Spleen (tissue), 11 donors: ENCODE results near the gene KIF21A. TPM values are rescaled to one million over a fixed set of nuclear protein-coding genes. Genes with fewer than 3 reads are reported as not detected.

ENCODE experiments used
- DNase-seq: peaks from one replicate; pipeline ENCODE4 v3.0.0-alpha.2; 2020
- H3K27ac ChIP-seq, 8 donors: fragments of 200-600 bp; sonication (generic) in 7 of 8; 1 replicate in 4 of 8; 2 replicates in 4 of 8; pipeline versions ENCODE4 v1.5.0 to v1.8.0; 2016 to 2021; ENCODE audit warnings: inconsistent platforms in 4 of 8, mild to moderate bottlenecking in 4 of 8, moderate library complexity in 1 of 8
- H3K27me3 ChIP-seq, 7 donors: fragments of 200-600 bp; sonication (generic) in 6 of 7; replicated peaks in 1 of 7; 1 replicate in 4 of 7; 2 replicates in 3 of 7; pipeline versions ENCODE4 v1.5.0 to v1.8.0; 2016 to 2021; ENCODE audit warnings: inconsistent platforms in 3 of 7, mild to moderate bottlenecking in 1 of 7
- H3K36me3 ChIP-seq, 6 donors: fragments of 200-600 bp; sonication (generic) in 5 of 6; 1 replicate in 4 of 6; 2 replicates in 2 of 6; pipeline versions ENCODE4 v1.5.0 to v1.8.0; 2016 to 2021; ENCODE audit warnings: inconsistent platforms in 2 of 6
- H3K4me1 ChIP-seq, 6 donors: fragments of 200-600 bp; sonication (generic) in 5 of 6; 1 replicate in 3 of 6; 2 replicates in 3 of 6; pipeline versions ENCODE4 v1.5.0 to v1.8.0; 2016 to 2021; ENCODE audit warnings: inconsistent platforms in 3 of 6
- H3K4me3 ChIP-seq, 8 donors: fragments of 200-600 bp; sonication (generic) in 7 of 8; 1 replicate in 4 of 8; 2 replicates in 4 of 8; pipeline versions ENCODE4 v1.5.0 to v1.8.0; 2016 to 2021; ENCODE audit warnings: inconsistent platforms in 4 of 8, mild to moderate bottlenecking in 4 of 8, moderate library complexity in 2 of 8
- H3K9me3 ChIP-seq, 8 donors: fragments of 200-600 bp; sonication (generic) in 7 of 8; 1 replicate in 4 of 8; 2 replicates in 4 of 8; pipeline versions ENCODE4 v1.5.0 to v1.8.0; 2016 to 2021; ENCODE audit warnings: inconsistent platforms in 4 of 8
- POLR2A ChIP-seq, 3 donors: fragments of 450-650 bp; IDR thresholded peaks; one replicate each; pipeline ENCODE4 v1.5.1; 2017; ENCODE audit warnings: antibody characterized with exemption in 3 of 3, mild to moderate bottlenecking in 1 of 3
- POLR2AphosphoS5 ChIP-seq, 3 donors: sonication (generic); formaldehyde crosslinking; IDR thresholded peaks; one replicate each; pipeline ENCODE4 v1.5.1; 2017; ENCODE audit warnings: antibody characterized with exemption in 3 of 3
- WGBS, 5 donors: extraction: QIAGEN DNeasy Blood & Tissue Kit in 3 of 5; methylation state at CpG; one replicate each; pipeline versions ENCODE4 v1.1.5 to v1.1.7; 2013 to 2018; 5-methylcytosine and 5-hydroxymethylcytosine counted together
- intact Hi-C: fragments of 100-400 bp; cut with DNase I; formaldehyde crosslinking; loops from one replicate; pipeline ENCODE4 v1.15.0; 2023; ENCODE audit warnings: low total_unique reads
- polyA plus RNA-seq, 3 donors: library from polyadenylated mRNA; stranded (reverse); fragments of 200-250 nt; gene quantifications; one replicate each; pipeline ENCODE4 v1.2.1, GENCODE V29; 2013
- total RNA-seq, 7 donors: library from RNA; depleted of rRNA in 3 of 7; stranded (reverse); fragments of >200 nt in 3 of 7; fragmentation: NEBNext Ultra II Directional in 4 of 7; extraction: Animal tissue kit (Norgen Biotek cat#: 25700) in 4 of 7; gene quantifications; one replicate each; pipeline versions ENCODE4 v1.1.0 to v1.2.1, GENCODE V29; 2016 to 2021
- TF ChIP-seq, protein P1 (sequence below), 11 experiments: fragments of 200-600 bp in 7 of 11; fragments of 450-650 bp in 4 of 11; sonication (generic) in 4 of 11; IDR thresholded peaks in 8 of 11; conservative IDR thresholded peaks in 3 of 11; 1 replicate in 7 of 11; 2 replicates in 4 of 11; pipeline versions ENCODE4 v1.4.0 to v1.8.0; 2016 to 2021; ENCODE audit warnings: antibody characterized with exemption in 11 of 11, inconsistent platforms in 4 of 11, mild to moderate bottlenecking in 1 of 11
- donor health status: healthy with polysubstance abuse.
- donor health status: DM: no; HTN: no; CAD: no; lungs with moderate emphysema.
- donor health status: DM: no; HTN: no; CAD: no.
- donor health status: Bipolar disorder and iron deficiency.
- donor health status: healthy.
- donor health status: DM: no; HTN: no; CAD: no.
- donor health status: DM: yes; HTN: yes; CAD: no.

The KIF21A gene
- total and polyA plus RNA-seq, 10 donors: 1.0 to 47.1 (median 11.8) TPM

GRCh38 chr12:39395866-39396265 is 47.1 kb downstream of the KIF21A start:
- DNase-seq: no peak
- Histone ChIP-seq H3K9me3 (no peaks in the 10 kb centered on the region), H3K4me3 (no peak overlapping the region), H3K27me3 (no peaks in the 10 kb centered on the region), H3K27ac (no peak overlapping the region), H3K36me3 (no peaks in the 10 kb centered on the region), H3K4me1 (no peaks in the 10 kb centered on the region)
- 70 to 82% (median 81%) methylated on average over 6 of the region's 6 CpGs for WGBS, 5 donors
- intact Hi-C loops: no loop called here
- TF ChIP-seq POLR2A (IDR thresholded peaks at IDR 0.05): no peak
- TF ChIP-seq, protein P1, sequence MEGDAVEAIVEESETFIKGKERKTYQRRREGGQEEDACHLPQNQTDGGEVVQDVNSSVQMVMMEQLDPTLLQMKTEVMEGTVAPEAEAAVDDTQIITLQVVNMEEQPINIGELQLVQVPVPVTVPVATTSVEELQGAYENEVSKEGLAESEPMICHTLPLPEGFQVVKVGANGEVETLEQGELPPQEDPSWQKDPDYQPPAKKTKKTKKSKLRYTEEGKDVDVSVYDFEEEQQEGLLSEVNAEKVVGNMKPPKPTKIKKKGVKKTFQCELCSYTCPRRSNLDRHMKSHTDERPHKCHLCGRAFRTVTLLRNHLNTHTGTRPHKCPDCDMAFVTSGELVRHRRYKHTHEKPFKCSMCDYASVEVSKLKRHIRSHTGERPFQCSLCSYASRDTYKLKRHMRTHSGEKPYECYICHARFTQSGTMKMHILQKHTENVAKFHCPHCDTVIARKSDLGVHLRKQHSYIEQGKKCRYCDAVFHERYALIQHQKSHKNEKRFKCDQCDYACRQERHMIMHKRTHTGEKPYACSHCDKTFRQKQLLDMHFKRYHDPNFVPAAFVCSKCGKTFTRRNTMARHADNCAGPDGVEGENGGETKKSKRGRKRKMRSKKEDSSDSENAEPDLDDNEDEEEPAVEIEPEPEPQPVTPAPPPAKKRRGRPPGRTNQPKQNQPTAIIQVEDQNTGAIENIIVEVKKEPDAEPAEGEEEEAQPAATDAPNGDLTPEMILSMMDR (IDR thresholded peaks at IDR 0.05 in 8 of 11, conservative IDR thresholded peaks at IDR 0.05 in 3 of 11): no peak
- TF ChIP-seq POLR2AphosphoS5 (IDR thresholded peaks at IDR 0.05): no peak

GRCh38 chr12:39393890-39394289 is 49.0 kb downstream of the KIF21A start:
- no peaks in the 10 kb centered on the region for H3K4me1 ChIP-seq
- H3K4me3 ChIP-seq: no peak overlapping the region
- intact Hi-C loops: no loop called here
- WGBS, 5 donors: 59 to 76% (median 69%) methylated on average over 5 of the region's 5 CpGs
- H3K27me3 ChIP-seq: no peaks in the 10 kb centered on the region
- H3K36me3 ChIP-seq: no peaks in the 10 kb centered on the region
- no peak overlapping the region for H3K27ac ChIP-seq
- no peaks in the 10 kb centered on the region for H3K9me3 ChIP-seq
- DNase-seq: no peak
- TF ChIP-seq POLR2AphosphoS5 (IDR thresholded peaks at IDR 0.05): no peak
- TF ChIP-seq, protein P1 (IDR thresholded peaks at IDR 0.05 in 8 of 11, conservative IDR thresholded peaks at IDR 0.05 in 3 of 11): no peak
- TF ChIP-seq POLR2A (IDR thresholded peaks at IDR 0.05): no peak

DNA sequence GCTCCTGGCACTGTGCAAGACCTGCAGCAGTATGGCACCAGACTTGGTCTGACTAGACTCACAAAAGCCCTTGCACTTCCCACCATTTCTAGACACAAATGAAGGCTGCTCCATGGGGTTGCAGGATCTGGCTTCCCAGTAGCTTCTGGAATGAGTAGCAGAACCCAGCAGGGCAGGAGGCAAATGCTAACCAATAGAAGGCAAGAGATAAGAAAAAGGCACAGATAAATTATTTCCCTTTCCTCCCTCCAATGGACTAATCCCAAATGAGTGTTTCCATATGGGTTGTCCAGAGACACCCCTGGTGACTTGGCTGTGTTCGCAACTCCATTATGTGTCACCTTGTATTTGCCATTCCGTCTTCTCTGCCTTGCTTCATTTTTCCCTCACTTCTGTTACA is 49.7 kb downstream of the KIF21A start:
- intact Hi-C loops: no loop called here
- Histone ChIP-seq H3K4me3 (no peak overlapping the region), H3K27ac (no peak overlapping the region), H3K4me1 (no peaks in the 10 kb centered on the region), H3K27me3 (no peaks in the 10 kb centered on the region), H3K36me3 (no peaks in the 10 kb centered on the region), H3K9me3 (no peaks in the 10 kb centered on the region)
- 88 to 98% (median 93%) methylated on average over 2 of the region's 2 CpGs for WGBS, 5 donors
- no peak for TF ChIP-seq POLR2AphosphoS5 (IDR thresholded peaks at IDR 0.05)
- TF ChIP-seq, protein P1 (IDR thresholded peaks at IDR 0.05 in 8 of 11, conservative IDR thresholded peaks at IDR 0.05 in 3 of 11): no peak
- no peak for TF ChIP-seq POLR2A (IDR thresholded peaks at IDR 0.05)
- no peak for DNase-seq

GRCh38 chr12:39392154-39392925 is 50.6 kb downstream of the KIF21A start:
- Histone ChIP-seq H3K27ac (no peak overlapping the region), H3K36me3 (no peaks in the 10 kb centered on the region), H3K4me1 (no peaks in the 10 kb centered on the region), H3K4me3 (no peak overlapping the region), H3K27me3 (no peaks in the 10 kb centered on the region), H3K9me3 (no peaks in the 10 kb centered on the region)
- TF ChIP-seq, protein P1 (IDR thresholded peaks at IDR 0.05 in 8 of 11, conservative IDR thresholded peaks at IDR 0.05 in 3 of 11): no peak
- TF ChIP-seq POLR2AphosphoS5 (IDR thresholded peaks at IDR 0.05) (no peak), POLR2A (IDR thresholded peaks at IDR 0.05) (no peak)
- DNase-seq: no peak
- 80 to 94% (median 92%) methylated on average over 1 of the region's 1 CpG for WGBS, 5 donors
- intact Hi-C loops: no loop called here
